HFFc6 (cell line): ENCODE results near the gene ANO10. TPM values are rescaled to one million over a fixed set of nuclear protein-coding genes. Genes with fewer than 3 reads are reported as not detected.

Experiments used
- DNase-seq: peaks from one replicate; pipeline ENCODE4 v3.0.0-alpha.2; 2018
- H3K27ac Mint-ChIP-seq: 2 replicates; pipeline ENCODE4 v1.8.0; 2020; ENCODE audit warnings: mild to moderate bottlenecking, mixed read lengths
- H3K27me3 Mint-ChIP-seq: 2 replicates; pipeline ENCODE4 v1.8.0; 2021; ENCODE audit warnings: mild to moderate bottlenecking, moderate library complexity, mixed read lengths; ENCODE audit not compliant: insufficient read depth
- H3K36me3 Mint-ChIP-seq: 2 replicates; pipeline ENCODE4 v1.8.0; 2021; ENCODE audit warnings: low read depth, mixed read lengths
- H3K4me1 Mint-ChIP-seq: 2 replicates; pipeline ENCODE4 v1.8.0; 2020; ENCODE audit warnings: low read depth, mixed read lengths
- H3K4me3 Mint-ChIP-seq: 2 replicates; pipeline ENCODE4 v1.8.0; 2020; ENCODE audit warnings: mild to moderate bottlenecking, moderate library complexity, mixed read lengths
- H3K9me3 Mint-ChIP-seq: 2 replicates; pipeline ENCODE4 v1.8.0; 2020; ENCODE audit warnings: mild to moderate bottlenecking, mixed read lengths
- CTCF ChIP-seq: fragments of 200-600 bp; sonication (generic); IDR thresholded peaks from 2 replicates; pipeline ENCODE4 v1.5.0; 2021; ENCODE audit warnings: antibody characterized with exemption, mild to moderate bottlenecking
- total RNA-seq, 6 experiments: library from RNA; stranded (reverse); fragmentation: NEBNext Ultra II Directional; extraction: Animal tissue kit (Norgen Biotek cat#: 25700); gene quantifications; 2 replicates in 1 of 6; 3 replicates in 5 of 6; pipeline ENCODE4 v1.2.3, GENCODE V29; 2021

The ANO10 gene
- total RNA-seq, 6 experiments from 2014 or later = 78.3 to 103 (median 90.8) TPM

- H3K4me1 Mint-ChIP-seq = peaks cover 15% of the 10 kb centered on the region
- no peak overlapping the region for H3K4me3 Mint-ChIP-seq
- no peak overlapping the region for H3K27ac Mint-ChIP-seq
- H3K27me3 Mint-ChIP-seq = no peaks in the 10 kb centered on the region
- peaks cover 25% of the 10 kb centered on the region for H3K36me3 Mint-ChIP-seq
- H3K9me3 Mint-ChIP-seq = no peaks in the 10 kb centered on the region
- DNase-seq = no peak
- TF ChIP-seq CTCF = no peak
Measured at GRCh38 chr3:43435706-43436105, 186.1 kb downstream of the ANO10 start.

- DNase-seq = no peak
- peaks cover 25% of the 10 kb centered on the region for H3K36me3 Mint-ChIP-seq
- H3K27ac Mint-ChIP-seq = no peak overlapping the region
- TF ChIP-seq CTCF = no peak
- no peaks in the 10 kb centered on the region for H3K27me3 Mint-ChIP-seq
- no peak overlapping the region for H3K4me3 Mint-ChIP-seq
- no peaks in the 10 kb centered on the region for H3K9me3 Mint-ChIP-seq
- H3K4me1 Mint-ChIP-seq = peaks cover 6% of the 10 kb centered on the region; the same call in 1 of the 2 replicates
Measured at GRCh38 chr3:43434431-43434830, 187.4 kb downstream of the ANO10 start.

- no peak overlapping the region for H3K27ac Mint-ChIP-seq
- no peaks in the 10 kb centered on the region for H3K27me3 Mint-ChIP-seq
- no peaks in the 10 kb centered on the region for H3K9me3 Mint-ChIP-seq
- no peak overlapping the region for H3K4me3 Mint-ChIP-seq
- peaks cover 12% of the 10 kb centered on the region; the same call in 1 of the 2 replicates for H3K36me3 Mint-ChIP-seq
- DNase-seq = no peak
- no peak for TF ChIP-seq CTCF
- no peaks in the 10 kb centered on the region for H3K4me1 Mint-ChIP-seq
Measured at GRCh38 chr3:43432462-43432861, 189.3 kb downstream of the ANO10 start.

GRCh38 chr3:43426388-43426787 lies 195.4 kb downstream of the ANO10 start:
- no peak for TF ChIP-seq CTCF
- H3K27ac Mint-ChIP-seq = no peak overlapping the region
- H3K4me1 Mint-ChIP-seq = peaks cover 21% of the 10 kb centered on the region
- DNase-seq = no peak
- H3K27me3 Mint-ChIP-seq = no peaks in the 10 kb centered on the region
- peaks cover 22% of the 10 kb centered on the region for H3K36me3 Mint-ChIP-seq
- no peak overlapping the region for H3K4me3 Mint-ChIP-seq
- peaks cover 8% of the 10 kb centered on the region for H3K9me3 Mint-ChIP-seq

GRCh38 chr3:43425829-43426228 lies 196.0 kb downstream of the ANO10 start:
- Mint-ChIP-seq H3K36me3 (peaks cover 19% of the 10 kb centered on the region), H3K9me3 (peaks cover 8% of the 10 kb centered on the region), H3K4me3 (no peak overlapping the region), H3K4me1 (peaks cover 21% of the 10 kb centered on the region), H3K27me3 (no peaks in the 10 kb centered on the region), H3K27ac (no peak overlapping the region)
- no peak for DNase-seq
- TF ChIP-seq CTCF = no peak

- no peak for TF ChIP-seq CTCF
- Mint-ChIP-seq H3K27ac (no peak overlapping the region), H3K9me3 (peaks cover 8% of the 10 kb centered on the region), H3K27me3 (no peaks in the 10 kb centered on the region), H3K4me1 (peaks cover 27% of the 10 kb centered on the region), H3K4me3 (no peak overlapping the region), H3K36me3 (peaks cover 25% of the 10 kb centered on the region)
- no peak for DNase-seq
Measured at GRCh38 chr3:43423639-43424038, 198.2 kb downstream of the ANO10 start.
